ENCODE data around the gene DNAH2. TPM values are rescaled to one million over a fixed set of nuclear protein-coding genes. Genes with fewer than 3 reads are reported as not detected.

The DNAH2 gene
- total RNA-seq, 1 experiment from 2014 or later = 2.0 TPM

DNA sequence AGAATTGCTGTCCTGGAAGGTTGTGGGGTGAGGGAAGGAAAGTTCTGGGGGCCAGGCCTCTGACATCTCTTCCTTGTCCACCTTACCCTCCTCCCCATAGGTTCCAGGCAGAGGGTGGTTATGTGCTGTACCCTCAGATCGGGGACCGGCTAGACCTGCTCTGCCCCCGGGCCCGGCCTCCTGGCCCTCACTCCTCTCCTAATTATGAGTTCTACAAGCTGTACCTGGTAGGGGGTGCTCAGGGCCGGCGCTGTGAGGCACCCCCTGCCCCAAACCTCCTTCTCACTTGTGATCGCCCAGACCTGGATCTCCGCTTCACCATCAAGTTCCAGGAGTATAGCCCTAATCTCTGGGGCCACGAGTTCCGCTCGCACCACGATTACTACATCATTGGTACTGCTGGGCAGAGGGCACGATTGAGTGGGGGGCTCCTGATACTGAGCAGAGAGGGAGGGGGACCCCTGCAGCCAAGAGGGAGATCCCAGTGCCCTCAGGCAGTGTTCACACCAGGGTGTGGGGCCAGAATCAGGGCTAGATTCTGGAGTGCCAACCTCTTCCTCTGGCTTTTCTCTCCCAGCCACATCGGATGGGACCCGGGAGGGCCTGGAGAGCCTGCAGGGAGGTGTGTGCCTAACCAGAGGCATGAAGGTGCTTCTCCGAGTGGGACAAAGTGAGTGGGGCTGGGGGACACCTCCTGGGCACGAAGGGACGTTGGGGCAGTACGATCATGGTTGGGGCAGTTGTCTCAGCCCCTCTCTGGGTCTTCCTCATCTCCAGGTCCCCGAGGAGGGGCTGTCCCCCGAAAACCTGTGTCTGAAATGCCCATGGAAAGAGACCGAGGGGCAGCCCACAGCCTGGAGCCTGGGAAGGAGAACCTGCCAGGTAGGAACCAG is 9.4 kb upstream of the DNAH2 start (continued):
- TF ChIP-seq EZH2 (IDR thresholded peaks at IDR 0.05) = no peak
- TF ChIP-seq RAD21 (IDR thresholded peaks at IDR 0.05; ENCODE audit: low read depth) = no peak
- TF ChIP-seq CEBPB (IDR thresholded peaks at IDR 0.05; ENCODE audit: low read depth) = no peak
- TF ChIP-seq YY1 (IDR thresholded peaks at IDR 0.05; ENCODE audit: extremely low read depth, insufficient replicate concordance, low read depth, low read length) = no peak
- no peak for TF ChIP-seq POLR2AphosphoS5 (IDR thresholded peaks at IDR 0.05; ENCODE audit: low read depth, low read length)
- no peak for TF ChIP-seq TCF7L2 (IDR thresholded peaks at IDR 0.05; ENCODE audit: borderline replicate concordance, extremely low read depth, insufficient read depth, insufficient read length)

DNA sequence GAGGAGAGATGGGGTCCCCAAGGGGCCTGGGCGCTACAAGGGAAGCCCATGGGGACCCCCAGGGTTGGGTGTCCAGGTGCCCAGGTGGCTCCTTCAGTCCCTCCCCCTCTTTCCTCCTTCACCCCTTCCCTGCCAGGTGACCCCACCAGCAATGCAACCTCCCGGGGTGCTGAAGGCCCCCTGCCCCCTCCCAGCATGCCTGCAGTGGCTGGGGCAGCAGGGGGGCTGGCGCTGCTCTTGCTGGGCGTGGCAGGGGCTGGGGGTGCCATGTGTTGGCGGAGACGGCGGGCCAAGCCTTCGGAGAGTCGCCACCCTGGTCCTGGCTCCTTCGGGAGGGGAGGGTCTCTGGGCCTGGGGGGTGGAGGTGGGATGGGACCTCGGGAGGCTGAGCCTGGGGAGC is 8.5 kb upstream of the DNAH2 start:
- ChIA-PET RAD21 (ENCODE audit: low non-redundant PET in 1 of 2, low total read pairs in 2 of 2, uncharacterized antibody in 2 of 2, unreplicated experiment in 2 of 2) (no interaction called here), POLR2A (no interaction called here), CTCF (no interaction called here)
- Histone ChIP-seq H3K27ac (ENCODE audit: low read depth, low read length) (no peak overlapping the region), H3K4me2 (ENCODE audit: low read length) (no peak overlapping the region), H3K4me3 (replicated peaks in 1 of 2; ENCODE audit: low read depth in 1 of 2, low read length in 2 of 2) (no peak overlapping the region), H3K36me3 (ENCODE audit: control insufficient read depth in 1 of 2, insufficient read depth in 2 of 2, low read length in 2 of 2) (no peaks in the 10 kb centered on the region), H3K4me1 (ENCODE audit: control insufficient read depth in 1 of 2, insufficient read depth in 2 of 2, low read length in 2 of 2) (peaks cover 0 to 11% of the 10 kb centered on the region in 2 experiments; a peak in 1 of 4 replicates), H2AFZ (ENCODE audit: low read depth, low read length, poor library complexity, severe bottlenecking) (no peak overlapping the region), H3K9ac (ENCODE audit: low read length) (no peak overlapping the region), H3K79me2 (ENCODE audit: insufficient read depth, low read length) (no peaks in the 10 kb centered on the region), H3K9me3 (ENCODE audit: control insufficient read depth in 1 of 2, insufficient read depth in 1 of 2, low read depth in 1 of 2, low read length in 2 of 2) (no peaks in the 10 kb centered on the region), H3K9me2 (ENCODE audit: insufficient read depth) (0 out of 2 replicates have a peak, but pooled peaks cover 3% of the 10 kb centered on the region), H4K20me1 (ENCODE audit: insufficient read depth) (no peaks in the 10 kb centered on the region), H3K27me3 (ENCODE audit: insufficient read depth, low read length) (no peaks in the 10 kb centered on the region)
- TF ChIP-seq SP1 (IDR thresholded peaks at IDR 0.05; ENCODE audit: low read depth) = no peak
- TF ChIP-seq, protein P1, sequence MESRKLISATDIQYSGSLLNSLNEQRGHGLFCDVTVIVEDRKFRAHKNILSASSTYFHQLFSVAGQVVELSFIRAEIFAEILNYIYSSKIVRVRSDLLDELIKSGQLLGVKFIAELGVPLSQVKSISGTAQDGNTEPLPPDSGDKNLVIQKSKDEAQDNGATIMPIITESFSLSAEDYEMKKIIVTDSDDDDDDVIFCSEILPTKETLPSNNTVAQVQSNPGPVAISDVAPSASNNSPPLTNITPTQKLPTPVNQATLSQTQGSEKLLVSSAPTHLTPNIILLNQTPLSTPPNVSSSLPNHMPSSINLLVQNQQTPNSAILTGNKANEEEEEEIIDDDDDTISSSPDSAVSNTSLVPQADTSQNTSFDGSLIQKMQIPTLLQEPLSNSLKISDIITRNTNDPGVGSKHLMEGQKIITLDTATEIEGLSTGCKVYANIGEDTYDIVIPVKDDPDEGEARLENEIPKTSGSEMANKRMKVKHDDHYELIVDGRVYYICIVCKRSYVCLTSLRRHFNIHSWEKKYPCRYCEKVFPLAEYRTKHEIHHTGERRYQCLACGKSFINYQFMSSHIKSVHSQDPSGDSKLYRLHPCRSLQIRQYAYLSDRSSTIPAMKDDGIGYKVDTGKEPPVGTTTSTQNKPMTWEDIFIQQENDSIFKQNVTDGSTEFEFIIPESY (IDR thresholded peaks at IDR 0.05; ENCODE audit: extremely low read depth, insufficient replicate concordance, low read length) = no peak
- TF ChIP-seq, protein P2, sequence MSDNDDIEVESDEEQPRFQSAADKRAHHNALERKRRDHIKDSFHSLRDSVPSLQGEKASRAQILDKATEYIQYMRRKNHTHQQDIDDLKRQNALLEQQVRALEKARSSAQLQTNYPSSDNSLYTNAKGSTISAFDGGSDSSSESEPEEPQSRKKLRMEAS (IDR thresholded peaks at IDR 0.05) = no peak
- TF ChIP-seq ATF3 (IDR thresholded peaks at IDR 0.05) = no peak
- TF ChIP-seq CBX3 (IDR thresholded peaks at IDR 0.05; ENCODE audit: low read depth) = no peak
- TF ChIP-seq RAD21 (IDR thresholded peaks at IDR 0.05; ENCODE audit: low read depth) = no peak
- no peak for TF ChIP-seq ZFX (IDR thresholded peaks at IDR 0.05)
- TF ChIP-seq SRF (IDR thresholded peaks at IDR 0.05; ENCODE audit: low read depth) = no peak
- no peak for TF ChIP-seq YY1 (IDR thresholded peaks at IDR 0.05; ENCODE audit: extremely low read depth, insufficient replicate concordance, low read depth, low read length)
- no peak for TF ChIP-seq TCF7L2 (IDR thresholded peaks at IDR 0.05; ENCODE audit: borderline replicate concordance, extremely low read depth, insufficient read depth, insufficient read length)
- no peak for TF ChIP-seq POLR2A (IDR thresholded peaks at IDR 0.05; ENCODE audit: borderline replicate concordance, extremely low read depth, insufficient read depth, insufficient read length)
- TF ChIP-seq, protein P3, sequence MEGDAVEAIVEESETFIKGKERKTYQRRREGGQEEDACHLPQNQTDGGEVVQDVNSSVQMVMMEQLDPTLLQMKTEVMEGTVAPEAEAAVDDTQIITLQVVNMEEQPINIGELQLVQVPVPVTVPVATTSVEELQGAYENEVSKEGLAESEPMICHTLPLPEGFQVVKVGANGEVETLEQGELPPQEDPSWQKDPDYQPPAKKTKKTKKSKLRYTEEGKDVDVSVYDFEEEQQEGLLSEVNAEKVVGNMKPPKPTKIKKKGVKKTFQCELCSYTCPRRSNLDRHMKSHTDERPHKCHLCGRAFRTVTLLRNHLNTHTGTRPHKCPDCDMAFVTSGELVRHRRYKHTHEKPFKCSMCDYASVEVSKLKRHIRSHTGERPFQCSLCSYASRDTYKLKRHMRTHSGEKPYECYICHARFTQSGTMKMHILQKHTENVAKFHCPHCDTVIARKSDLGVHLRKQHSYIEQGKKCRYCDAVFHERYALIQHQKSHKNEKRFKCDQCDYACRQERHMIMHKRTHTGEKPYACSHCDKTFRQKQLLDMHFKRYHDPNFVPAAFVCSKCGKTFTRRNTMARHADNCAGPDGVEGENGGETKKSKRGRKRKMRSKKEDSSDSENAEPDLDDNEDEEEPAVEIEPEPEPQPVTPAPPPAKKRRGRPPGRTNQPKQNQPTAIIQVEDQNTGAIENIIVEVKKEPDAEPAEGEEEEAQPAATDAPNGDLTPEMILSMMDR (IDR thresholded peaks at IDR 0.05 in 2 of 3, conservative IDR thresholded peaks at IDR 0.05 in 1 of 3; ENCODE audit: borderline replicate concordance in 1 of 3, insufficient read depth in 1 of 3, low read depth in 2 of 3, low read length in 2 of 3) = no peak
- no peak for TF ChIP-seq EZH2 (IDR thresholded peaks at IDR 0.05)
- intact Hi-C loops (cut with micrococcal nuclease) = no loop called here
- BruUV-seq (replicated peaks) = no TSS peak
- DNase-seq (ENCODE audit: low read depth, low spot score) (no peak), ATAC-seq (no peak)
